Heart left ventricle (tissue), 13 donors: ENCODE results near the gene DPM1.

Experiments
- POLR2A ChIP-seq, 2 donors: fragments of 450-650 bp; IDR thresholded peaks; one replicate each; pipeline ENCODE4 v1.6.1; 2017; ENCODE audit warnings: antibody characterized with exemption in 2 of 2, mild to moderate bottlenecking in 2 of 2, moderate library complexity in 2 of 2
- TF ChIP-seq, protein P1 (sequence below), 12 donors: fragments of 200-600 bp; sonication (generic) in 4 of 12; IDR thresholded peaks; one replicate each; pipeline versions ENCODE4 v1.5.0 to v1.8.0; 2018 to 2022; ENCODE audit warnings: antibody characterized with exemption in 12 of 12, mild to moderate bottlenecking in 5 of 12
- donor health status: ischemic (EF 13 %, LVEDD 7.1; RV severe dilation, severe dysfunction).
- donor health status: DM: no; HTN: yes; CAD: no.
- donor health status: DM: no; HTN: no; CAD: no.
- donor health status: ischemic (EF 25% LVEDD 6.9; RV normal size, moderate dysfunction).
- donor health status: ischemic (EF 25% LVEDD 5.7; RV mildly dilated, moderate dysfunction).
- donor health status: ischemic (EF 35%, LVEDD 5.7; RV mildly dilated, moderate dysfunction).
- donor health status: nonischemic (EF 11% LVEDD 7.7; RV severe dilation, severe dysfunction).
- donor health status: DM: yes; HTN: yes; CAD: no.
- donor health status: PGD.
- donor health status: ischemic (EF 29% LVEDD 5.4; RV normal size, mild dysfunction).
- donor health status: nonischemic (EF 23%, LVEDD 6.1; RV moderate dilation, normal function).

DNA sequence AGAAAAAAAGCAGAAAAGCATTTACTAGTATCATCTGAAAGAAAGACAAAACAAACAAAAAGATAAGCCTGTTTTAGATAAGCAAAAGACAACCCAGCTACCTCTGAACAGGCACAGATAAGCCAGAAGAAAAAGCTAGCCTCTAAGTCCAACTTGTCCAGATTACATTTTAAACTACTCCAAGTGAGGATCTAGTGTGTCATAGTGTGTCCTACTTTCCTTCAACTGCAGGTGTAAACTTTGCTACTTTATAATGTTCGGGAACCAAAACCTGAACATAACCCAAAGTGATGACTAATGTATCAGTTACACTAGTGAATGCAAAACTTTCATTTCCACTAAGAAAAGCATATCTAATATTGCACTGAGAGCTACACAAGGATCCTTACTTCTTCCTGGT, 46.6 kb downstream of the DPM1 start:
- TF ChIP-seq, protein P1, sequence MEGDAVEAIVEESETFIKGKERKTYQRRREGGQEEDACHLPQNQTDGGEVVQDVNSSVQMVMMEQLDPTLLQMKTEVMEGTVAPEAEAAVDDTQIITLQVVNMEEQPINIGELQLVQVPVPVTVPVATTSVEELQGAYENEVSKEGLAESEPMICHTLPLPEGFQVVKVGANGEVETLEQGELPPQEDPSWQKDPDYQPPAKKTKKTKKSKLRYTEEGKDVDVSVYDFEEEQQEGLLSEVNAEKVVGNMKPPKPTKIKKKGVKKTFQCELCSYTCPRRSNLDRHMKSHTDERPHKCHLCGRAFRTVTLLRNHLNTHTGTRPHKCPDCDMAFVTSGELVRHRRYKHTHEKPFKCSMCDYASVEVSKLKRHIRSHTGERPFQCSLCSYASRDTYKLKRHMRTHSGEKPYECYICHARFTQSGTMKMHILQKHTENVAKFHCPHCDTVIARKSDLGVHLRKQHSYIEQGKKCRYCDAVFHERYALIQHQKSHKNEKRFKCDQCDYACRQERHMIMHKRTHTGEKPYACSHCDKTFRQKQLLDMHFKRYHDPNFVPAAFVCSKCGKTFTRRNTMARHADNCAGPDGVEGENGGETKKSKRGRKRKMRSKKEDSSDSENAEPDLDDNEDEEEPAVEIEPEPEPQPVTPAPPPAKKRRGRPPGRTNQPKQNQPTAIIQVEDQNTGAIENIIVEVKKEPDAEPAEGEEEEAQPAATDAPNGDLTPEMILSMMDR (IDR thresholded peaks at IDR 0.05), result no peak
- no peak for TF ChIP-seq POLR2A (IDR thresholded peaks at IDR 0.05)
